GM23338 (cell line): ENCODE measurements around the gene BIRC3. TPM values are rescaled to one million over a fixed set of nuclear protein-coding genes. Genes with fewer than 3 reads are reported as not detected.

ENCODE experiments used
- ATAC-seq: fragments of 200-7000 bp; cut with Tn5 transposase; 3 replicates; pipeline ENCODE4 v1.9.1; 2020
- DNase-seq: peaks from one replicate; pipeline ENCODE4 v3.0.0-alpha.2; 2015; ENCODE audit warnings: low spot score
- H2AFZ ChIP-seq: fragments of 200-600 bp; sonication (generic); 2 replicates; pipeline ENCODE4 v1.8.0; 2016; ENCODE audit warnings: antibody characterized with exemption, mild to moderate bottlenecking, moderate library complexity
- H3F3A ChIP-seq: fragments of 200-600 bp; sonication (generic); replicated peaks from 2 replicates; pipeline ENCODE4 v1.8.0; 2017; ENCODE audit warnings: antibody characterized with exemption, mixed run types, low read depth
- H3K27ac ChIP-seq: fragments of 200-600 bp; sonication (generic); 2 replicates; pipeline ENCODE4 v1.6.1; 2016; ENCODE audit warnings: low read depth
- H3K27me3 ChIP-seq: fragments of 200-600 bp; sonication (generic); 2 replicates; pipeline ENCODE4 v1.8.0; 2016; ENCODE audit warnings: mild to moderate bottlenecking, mixed run types, moderate library complexity; ENCODE audit not compliant: insufficient read depth
- H3K36me3 ChIP-seq: fragments of 200-600 bp; sonication (generic); 2 replicates; pipeline ENCODE4 v1.8.0; 2016; ENCODE audit warnings: mild to moderate bottlenecking; ENCODE audit not compliant: insufficient read depth
- H3K4me1 ChIP-seq: fragments of 200-600 bp; sonication (generic); 2 replicates; pipeline ENCODE4 v1.8.0; 2016; ENCODE audit warnings: mild to moderate bottlenecking, moderate library complexity; ENCODE audit not compliant: insufficient read depth
- H3K4me2 ChIP-seq: fragments of 200-600 bp; sonication (generic); 2 replicates; pipeline ENCODE4 v1.7.1; 2017; ENCODE audit warnings: mixed run types
- H3K4me3 ChIP-seq: fragments of 200-600 bp; sonication (generic); 2 replicates; pipeline ENCODE4 v1.6.1; 2016; ENCODE audit warnings: mixed run types
- H3K79me2 ChIP-seq: fragments of 200-600 bp; sonication (generic); replicated peaks from 2 replicates; pipeline ENCODE4 v1.8.0; 2017; ENCODE audit warnings: mild to moderate bottlenecking; ENCODE audit not compliant: insufficient read depth
- H3K9me2 ChIP-seq: fragments of 200-600 bp; sonication (generic); 2 replicates; pipeline ENCODE4 v1.8.0; 2017; ENCODE audit not compliant: insufficient read depth
- H4K20me1 ChIP-seq: fragments of 200-600 bp; sonication (generic); replicated peaks from 2 replicates; pipeline ENCODE4 v1.8.0; 2017; ENCODE audit warnings: mild to moderate bottlenecking; ENCODE audit not compliant: insufficient read depth
- H3K27ac Mint-ChIP-seq: 2 replicates; pipeline ENCODE4 v1.8.0; 2020; ENCODE audit warnings: inconsistent platforms, mild to moderate bottlenecking, moderate library complexity, mixed read lengths
- H3K27me3 Mint-ChIP-seq: 3 replicates; pipeline ENCODE4 v1.8.0; 2022; ENCODE audit warnings: low read depth, mild to moderate bottlenecking, moderate library complexity, mixed read lengths, inconsistent platforms; ENCODE audit not compliant: insufficient read depth, poor library complexity
- H3K36me3 Mint-ChIP-seq: 3 replicates; pipeline ENCODE4 v1.8.0; 2021; ENCODE audit warnings: low read depth, mild to moderate bottlenecking, inconsistent platforms, moderate library complexity, mixed read lengths
- H3K4me1 Mint-ChIP-seq: 3 replicates; pipeline ENCODE4 v1.8.0; 2020; ENCODE audit warnings: mild to moderate bottlenecking, inconsistent platforms, mixed read lengths
- H3K4me3 Mint-ChIP-seq: 3 replicates; pipeline ENCODE4 v1.8.0; 2021; ENCODE audit warnings: moderate library complexity, mild to moderate bottlenecking, inconsistent platforms, mixed read lengths
- H3K9me3 Mint-ChIP-seq: 3 replicates; pipeline ENCODE4 v1.8.0; 2020; ENCODE audit warnings: moderate library complexity, mild to moderate bottlenecking, inconsistent platforms, mixed read lengths
- CREB1 ChIP-seq: fragments of 250-450 bp; sonication (Bioruptor Pico); IDR thresholded peaks from 2 replicates; pipeline ENCODE4 v1.5.0; 2020; ENCODE audit warnings: low read depth, mild to moderate bottlenecking, moderate library complexity
- EZH2 ChIP-seq: fragments of 200-600 bp; sonication (generic); IDR thresholded peaks from one replicate; pipeline ENCODE4 v1.8.0; 2017; ENCODE audit warnings: antibody characterized with exemption, mild to moderate bottlenecking, low read depth; ENCODE audit not compliant: unreplicated experiment
- JUNB ChIP-seq: IDR thresholded peaks from one replicate; pipeline ENCODE4 v1.6.1; 2016; ENCODE audit warnings: antibody characterized with exemption; ENCODE audit not compliant: unreplicated experiment
- NANOG ChIP-seq: IDR thresholded peaks from 2 replicates; pipeline ENCODE4 v1.6.1; 2016; ENCODE audit warnings: antibody characterized with exemption, borderline replicate concordance
- POLR2AphosphoS5 ChIP-seq: IDR thresholded peaks from 2 replicates; pipeline ENCODE4 v1.6.1; 2016; ENCODE audit warnings: antibody characterized with exemption, low read depth
- STAT1 ChIP-seq: IDR thresholded peaks from one replicate; pipeline ENCODE4 v1.6.1; 2016; ENCODE audit warnings: antibody characterized with exemption; ENCODE audit not compliant: unreplicated experiment
- ZNF114 ChIP-seq: fragments of 250-450 bp; sonication (Bioruptor Pico); IDR thresholded peaks from 2 replicates; pipeline ENCODE4 v1.5.0; 2020; ENCODE audit warnings: mild to moderate bottlenecking, moderate library complexity
- ZNF331 ChIP-seq: fragments of 250-450 bp; sonication (Bioruptor Pico); IDR thresholded peaks from 2 replicates; pipeline ENCODE4 v1.5.0; 2020; ENCODE audit warnings: low read depth, mild to moderate bottlenecking, moderate library complexity
- polyA plus RNA-seq: library from polyadenylated mRNA; unstranded; fragments of >200 nt; fragmentation: Nextera tagmentation; extraction: Ambion mirVana; gene quantifications from 2 replicates; pipeline ENCODE4 v1.2.1, GENCODE V29; 2016
- total RNA-seq: library from RNA; depleted of rRNA; stranded (reverse); fragments of >200 nt; shearing (Covaris generic); gene quantifications from 2 replicates; pipeline ENCODE4 v1.2.3, GENCODE V29; 2014
- TF ChIP-seq, protein P1 (sequence below): IDR thresholded peaks from one replicate; pipeline ENCODE4 v1.6.1; 2018; ENCODE audit warnings: antibody characterized with exemption; ENCODE audit not compliant: unreplicated experiment
- TF ChIP-seq, protein P2 (sequence below), 2 experiments: fragments of 200-600 bp in 1 of 2; sonication (generic) in 1 of 2; conservative IDR thresholded peaks; 2 replicates each; pipeline versions ENCODE4 v1.5.1 to v1.6.1; 2016 to 2017; ENCODE audit warnings: antibody characterized with exemption in 2 of 2, low read depth in 2 of 2, mild to moderate bottlenecking in 2 of 2, moderate library complexity in 1 of 2
- TF ChIP-seq, protein P3 (sequence below): IDR thresholded peaks from 2 replicates; pipeline ENCODE4 v1.6.1; 2016; ENCODE audit warnings: antibody characterized with exemption

BIRC3 gene
- total and polyA plus RNA-seq, 2 experiments from 2014 or later: 0.03 TPM; not detected in 1

DNA sequence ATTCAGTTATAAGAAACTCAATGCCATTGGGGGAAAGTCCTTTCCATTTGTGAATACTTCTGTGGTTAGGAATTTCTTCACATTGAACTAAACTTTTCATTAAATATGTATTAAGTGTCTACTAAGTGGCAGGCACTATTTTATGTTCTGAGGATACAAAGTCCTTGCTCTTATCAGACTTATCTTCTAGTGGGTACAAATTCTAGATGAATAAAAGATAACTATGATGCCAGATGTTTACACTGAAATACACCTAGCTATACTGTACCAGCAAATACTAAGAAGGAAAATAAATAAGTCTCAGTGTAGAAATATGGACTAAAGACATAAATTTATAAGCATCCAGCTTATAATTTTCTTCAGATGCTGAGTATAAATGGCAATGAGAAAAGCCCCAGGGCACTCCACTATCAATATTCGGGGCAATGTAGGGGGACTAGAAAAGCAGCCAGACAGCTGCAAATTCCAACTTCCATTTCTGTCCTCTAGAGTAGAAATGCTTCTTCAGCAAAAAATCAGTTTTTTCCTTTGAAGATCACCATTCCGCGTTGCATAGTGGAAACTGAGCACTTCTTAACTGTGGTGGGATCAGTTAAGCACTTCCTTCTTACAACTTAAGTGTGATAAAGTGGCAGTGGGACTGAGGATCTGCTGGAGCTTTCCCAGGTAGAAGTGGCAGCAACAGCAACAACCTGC lies 11.8 kb upstream of the BIRC3 start:
- ATAC-seq (no peak), DNase-seq (no peak)
- Histone ChIP-seq H4K20me1 (no peaks in the 10 kb centered on the region), H3K4me3 (no peak overlapping the region), H3K36me3 (no peaks in the 10 kb centered on the region; the same call in none of the 2 replicates), H3K27ac (no peak overlapping the region), H2AFZ (peak overlapping the region; percentile 18; the same call in 1 of the 2 replicates), H3F3A (no peaks in the 10 kb centered on the region), H3K4me1 (peaks cover 11% of the 10 kb centered on the region), H3K27me3 (no peaks in the 10 kb centered on the region), H3K79me2 (no peaks in the 10 kb centered on the region), H3K4me2 (no peak overlapping the region), H3K9me2 (peaks cover 8% of the 10 kb centered on the region; the same call in 1 of the 2 replicates)
- Mint-ChIP-seq H3K4me3 (no peak overlapping the region), H3K9me3 (peaks cover 24% of the 10 kb centered on the region), H3K27me3 (peaks cover 3% of the 10 kb centered on the region), H3K27ac (no peak overlapping the region), H3K36me3 (peaks cover 16% of the 10 kb centered on the region), H3K4me1 (peaks cover 12% of the 10 kb centered on the region)
- TF ChIP-seq NANOG (no peak), JUNB (no peak), ZNF114 (CRISPR knock-in tag) (no peak), ZNF331 (no peak), CREB1 (CRISPR knock-in tag) (no peak), POLR2AphosphoS5 (no peak), STAT1 (no peak), EZH2 (no peak)
- TF ChIP-seq, protein P1, sequence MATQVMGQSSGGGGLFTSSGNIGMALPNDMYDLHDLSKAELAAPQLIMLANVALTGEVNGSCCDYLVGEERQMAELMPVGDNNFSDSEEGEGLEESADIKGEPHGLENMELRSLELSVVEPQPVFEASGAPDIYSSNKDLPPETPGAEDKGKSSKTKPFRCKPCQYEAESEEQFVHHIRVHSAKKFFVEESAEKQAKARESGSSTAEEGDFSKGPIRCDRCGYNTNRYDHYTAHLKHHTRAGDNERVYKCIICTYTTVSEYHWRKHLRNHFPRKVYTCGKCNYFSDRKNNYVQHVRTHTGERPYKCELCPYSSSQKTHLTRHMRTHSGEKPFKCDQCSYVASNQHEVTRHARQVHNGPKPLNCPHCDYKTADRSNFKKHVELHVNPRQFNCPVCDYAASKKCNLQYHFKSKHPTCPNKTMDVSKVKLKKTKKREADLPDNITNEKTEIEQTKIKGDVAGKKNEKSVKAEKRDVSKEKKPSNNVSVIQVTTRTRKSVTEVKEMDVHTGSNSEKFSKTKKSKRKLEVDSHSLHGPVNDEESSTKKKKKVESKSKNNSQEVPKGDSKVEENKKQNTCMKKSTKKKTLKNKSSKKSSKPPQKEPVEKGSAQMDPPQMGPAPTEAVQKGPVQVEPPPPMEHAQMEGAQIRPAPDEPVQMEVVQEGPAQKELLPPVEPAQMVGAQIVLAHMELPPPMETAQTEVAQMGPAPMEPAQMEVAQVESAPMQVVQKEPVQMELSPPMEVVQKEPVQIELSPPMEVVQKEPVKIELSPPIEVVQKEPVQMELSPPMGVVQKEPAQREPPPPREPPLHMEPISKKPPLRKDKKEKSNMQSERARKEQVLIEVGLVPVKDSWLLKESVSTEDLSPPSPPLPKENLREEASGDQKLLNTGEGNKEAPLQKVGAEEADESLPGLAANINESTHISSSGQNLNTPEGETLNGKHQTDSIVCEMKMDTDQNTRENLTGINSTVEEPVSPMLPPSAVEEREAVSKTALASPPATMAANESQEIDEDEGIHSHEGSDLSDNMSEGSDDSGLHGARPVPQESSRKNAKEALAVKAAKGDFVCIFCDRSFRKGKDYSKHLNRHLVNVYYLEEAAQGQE: no peak
- TF ChIP-seq, protein P2, sequence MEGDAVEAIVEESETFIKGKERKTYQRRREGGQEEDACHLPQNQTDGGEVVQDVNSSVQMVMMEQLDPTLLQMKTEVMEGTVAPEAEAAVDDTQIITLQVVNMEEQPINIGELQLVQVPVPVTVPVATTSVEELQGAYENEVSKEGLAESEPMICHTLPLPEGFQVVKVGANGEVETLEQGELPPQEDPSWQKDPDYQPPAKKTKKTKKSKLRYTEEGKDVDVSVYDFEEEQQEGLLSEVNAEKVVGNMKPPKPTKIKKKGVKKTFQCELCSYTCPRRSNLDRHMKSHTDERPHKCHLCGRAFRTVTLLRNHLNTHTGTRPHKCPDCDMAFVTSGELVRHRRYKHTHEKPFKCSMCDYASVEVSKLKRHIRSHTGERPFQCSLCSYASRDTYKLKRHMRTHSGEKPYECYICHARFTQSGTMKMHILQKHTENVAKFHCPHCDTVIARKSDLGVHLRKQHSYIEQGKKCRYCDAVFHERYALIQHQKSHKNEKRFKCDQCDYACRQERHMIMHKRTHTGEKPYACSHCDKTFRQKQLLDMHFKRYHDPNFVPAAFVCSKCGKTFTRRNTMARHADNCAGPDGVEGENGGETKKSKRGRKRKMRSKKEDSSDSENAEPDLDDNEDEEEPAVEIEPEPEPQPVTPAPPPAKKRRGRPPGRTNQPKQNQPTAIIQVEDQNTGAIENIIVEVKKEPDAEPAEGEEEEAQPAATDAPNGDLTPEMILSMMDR (conservative IDR thresholded peaks at IDR 0.05; ENCODE audit: low read depth in 2 of 2): no peak
- TF ChIP-seq, protein P3, sequence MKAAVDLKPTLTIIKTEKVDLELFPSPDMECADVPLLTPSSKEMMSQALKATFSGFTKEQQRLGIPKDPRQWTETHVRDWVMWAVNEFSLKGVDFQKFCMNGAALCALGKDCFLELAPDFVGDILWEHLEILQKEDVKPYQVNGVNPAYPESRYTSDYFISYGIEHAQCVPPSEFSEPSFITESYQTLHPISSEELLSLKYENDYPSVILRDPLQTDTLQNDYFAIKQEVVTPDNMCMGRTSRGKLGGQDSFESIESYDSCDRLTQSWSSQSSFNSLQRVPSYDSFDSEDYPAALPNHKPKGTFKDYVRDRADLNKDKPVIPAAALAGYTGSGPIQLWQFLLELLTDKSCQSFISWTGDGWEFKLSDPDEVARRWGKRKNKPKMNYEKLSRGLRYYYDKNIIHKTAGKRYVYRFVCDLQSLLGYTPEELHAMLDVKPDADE: no peak
